ENCODE results near the gene AOAH. TPM values are rescaled to one million over a fixed set of nuclear protein-coding genes. Genes with fewer than 3 reads are reported as not detected.
"Not testable (repeated sequence)": the region's sequence is repeated elsewhere in the genome, so short reads cannot be mapped to it uniquely, and the experiment has no call there.

Gene AOAH
- total RNA-seq, 1 donor from 2014 or later = 0.40 TPM

DNA sequence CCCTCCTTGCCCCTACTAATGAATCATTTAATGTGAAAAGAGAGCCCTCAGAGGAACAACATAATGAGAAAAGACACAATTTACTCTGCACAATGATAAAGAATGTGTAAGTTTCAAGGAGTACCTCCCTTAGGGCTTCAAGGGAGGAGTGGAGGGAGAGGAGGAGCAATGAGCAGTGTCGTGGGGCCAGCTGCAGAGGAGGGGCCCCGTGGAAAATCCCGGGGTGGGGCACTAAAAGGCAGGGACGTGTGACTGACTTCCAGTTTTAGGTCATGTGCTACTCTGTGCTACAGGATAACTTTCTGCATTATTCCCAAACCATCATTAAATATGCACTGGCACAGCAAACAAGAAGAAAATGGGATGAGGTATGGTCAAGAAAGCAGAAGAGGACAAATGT, 226.5 kb downstream of the AOAH start:
- Mint-ChIP-seq H3K36me3 (peaks cover 7% of the 10 kb centered on the region), H3K27me3 (ENCODE audit: low read depth) (no peaks in the 10 kb centered on the region), H3K9me3 (peaks cover 23% of the 10 kb centered on the region), H3K4me1 (peaks cover 10% of the 10 kb centered on the region), H3K4me3 (no peak overlapping the region), H3K27ac (no peak overlapping the region)
- TF ChIP-seq, protein P1, sequence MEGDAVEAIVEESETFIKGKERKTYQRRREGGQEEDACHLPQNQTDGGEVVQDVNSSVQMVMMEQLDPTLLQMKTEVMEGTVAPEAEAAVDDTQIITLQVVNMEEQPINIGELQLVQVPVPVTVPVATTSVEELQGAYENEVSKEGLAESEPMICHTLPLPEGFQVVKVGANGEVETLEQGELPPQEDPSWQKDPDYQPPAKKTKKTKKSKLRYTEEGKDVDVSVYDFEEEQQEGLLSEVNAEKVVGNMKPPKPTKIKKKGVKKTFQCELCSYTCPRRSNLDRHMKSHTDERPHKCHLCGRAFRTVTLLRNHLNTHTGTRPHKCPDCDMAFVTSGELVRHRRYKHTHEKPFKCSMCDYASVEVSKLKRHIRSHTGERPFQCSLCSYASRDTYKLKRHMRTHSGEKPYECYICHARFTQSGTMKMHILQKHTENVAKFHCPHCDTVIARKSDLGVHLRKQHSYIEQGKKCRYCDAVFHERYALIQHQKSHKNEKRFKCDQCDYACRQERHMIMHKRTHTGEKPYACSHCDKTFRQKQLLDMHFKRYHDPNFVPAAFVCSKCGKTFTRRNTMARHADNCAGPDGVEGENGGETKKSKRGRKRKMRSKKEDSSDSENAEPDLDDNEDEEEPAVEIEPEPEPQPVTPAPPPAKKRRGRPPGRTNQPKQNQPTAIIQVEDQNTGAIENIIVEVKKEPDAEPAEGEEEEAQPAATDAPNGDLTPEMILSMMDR (IDR thresholded peaks at IDR 0.05; ENCODE audit: unreplicated experiment) = no peak
- no peak for DNase-seq (ENCODE audit: low spot score in 2 of 2, unreplicated experiment in 2 of 2)

DNA sequence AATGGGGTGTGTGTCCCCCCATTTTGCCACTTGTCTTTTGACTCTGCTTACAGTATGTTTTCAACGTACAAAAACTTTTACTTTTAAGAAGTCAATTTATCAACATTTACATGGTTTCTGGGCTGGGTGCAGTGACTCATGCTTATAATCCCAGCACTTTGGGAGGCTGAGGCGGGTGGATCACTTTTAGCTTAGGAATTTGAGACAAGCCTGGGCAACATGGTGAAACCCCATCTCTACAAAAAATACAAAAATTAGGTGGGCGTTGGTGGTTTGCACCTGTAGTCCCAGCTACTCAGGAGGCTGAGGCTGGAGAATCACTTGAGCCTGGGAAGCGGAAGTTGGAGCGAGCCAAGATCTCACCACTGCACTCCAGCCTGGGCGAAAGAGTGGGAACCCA, 227.1 kb downstream of the AOAH start:
- H3K4me3 Mint-ChIP-seq; H3K4me1 Mint-ChIP-seq; H3K36me3 Mint-ChIP-seq; DNase-seq (ENCODE audit: low spot score in 2 of 2, unreplicated experiment in 2 of 2); H3K27me3 Mint-ChIP-seq (ENCODE audit: low read depth): not testable (repeated sequence)
- peak overlapping the region; percentile 62 for H3K27ac Mint-ChIP-seq
- peaks cover 23% of the 10 kb centered on the region for H3K9me3 Mint-ChIP-seq

DNA sequence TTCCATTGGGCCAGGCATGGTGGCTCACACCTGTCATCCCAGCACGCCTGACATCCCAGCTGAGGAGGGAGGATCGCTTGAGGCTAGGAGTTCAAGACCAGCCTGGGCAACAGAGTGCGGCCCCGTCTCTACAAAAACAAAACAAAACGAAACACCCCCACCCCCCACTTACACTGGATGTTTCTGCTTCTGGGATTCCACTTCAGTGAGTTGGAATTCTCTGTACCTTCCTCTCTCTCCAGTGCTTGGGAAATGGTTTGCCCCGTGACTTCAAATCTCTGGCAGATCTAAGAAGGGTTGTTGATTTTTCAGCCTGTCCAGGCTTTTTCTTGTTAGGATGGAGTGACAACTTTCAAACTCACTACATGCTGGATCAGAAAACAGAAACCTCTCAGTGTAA, 227.7 kb downstream of the AOAH start:
- no peak for DNase-seq (ENCODE audit: low spot score in 2 of 2, unreplicated experiment in 2 of 2)
- H3K4me3 Mint-ChIP-seq = no peak overlapping the region
- H3K9me3 Mint-ChIP-seq = peaks cover 28% of the 10 kb centered on the region
- H3K36me3 Mint-ChIP-seq = peaks cover 11% of the 10 kb centered on the region
- no peak overlapping the region for H3K27ac Mint-ChIP-seq
- H3K27me3 Mint-ChIP-seq (ENCODE audit: low read depth) = no peaks in the 10 kb centered on the region
- TF ChIP-seq, protein P1 (IDR thresholded peaks at IDR 0.05; ENCODE audit: unreplicated experiment) = no peak
- peaks cover 10% of the 10 kb centered on the region for H3K4me1 Mint-ChIP-seq

DNA sequence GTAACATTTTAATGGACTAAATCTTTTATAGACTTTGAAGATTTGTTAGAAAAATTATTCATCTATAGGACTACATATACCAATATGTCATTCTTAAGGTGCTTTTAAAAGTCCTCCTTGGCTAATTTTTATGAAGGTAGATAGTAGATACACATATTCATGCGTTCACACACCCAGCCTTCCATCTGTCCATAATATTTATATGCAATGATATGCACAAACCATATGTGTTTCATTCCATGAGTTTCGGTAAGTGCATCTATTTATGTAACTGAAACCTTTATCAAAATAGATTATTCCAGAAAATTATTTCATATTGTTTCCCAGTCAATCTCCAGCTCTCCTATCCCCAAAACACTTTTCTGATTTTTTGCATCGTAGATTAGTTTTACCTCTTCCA, 233.0 kb downstream of the AOAH start:
- Mint-ChIP-seq H3K4me3 (no peak overlapping the region), H3K27ac (no peak overlapping the region), H3K36me3 (peaks cover 17% of the 10 kb centered on the region), H3K9me3 (peaks cover 34% of the 10 kb centered on the region), H3K27me3 (ENCODE audit: low read depth) (no peaks in the 10 kb centered on the region), H3K4me1 (peaks cover 27% of the 10 kb centered on the region)
- DNase-seq (ENCODE audit: low spot score in 2 of 2, unreplicated experiment in 2 of 2) = no peak
- TF ChIP-seq, protein P1 (IDR thresholded peaks at IDR 0.05; ENCODE audit: unreplicated experiment) = no peak

DNA sequence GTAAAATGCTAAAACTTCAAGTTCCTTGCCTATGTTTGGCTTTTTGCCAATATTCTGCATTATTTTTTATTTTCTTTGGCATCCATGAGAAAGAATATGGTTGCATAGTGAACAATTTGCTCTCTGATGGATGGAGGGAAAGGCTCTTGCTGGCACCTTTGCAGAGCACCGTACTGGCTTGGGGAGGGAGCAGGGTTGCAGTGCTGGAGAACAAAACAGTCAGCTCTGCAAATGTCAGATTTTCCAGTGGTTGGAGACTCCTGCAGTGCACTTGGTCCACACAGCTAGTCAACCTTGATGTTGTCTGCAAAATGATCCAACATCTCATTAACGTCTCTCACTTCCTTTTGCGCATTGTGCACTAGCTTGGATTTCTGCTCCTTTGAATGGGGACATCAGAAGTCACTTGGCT, 233.9 kb downstream of the AOAH start:
- peaks cover 30% of the 10 kb centered on the region for H3K4me1 Mint-ChIP-seq
- peaks cover 15% of the 10 kb centered on the region for H3K36me3 Mint-ChIP-seq
- peak overlapping the region; percentile 44 for H3K27ac Mint-ChIP-seq
- H3K4me3 Mint-ChIP-seq = no peak overlapping the region
- peaks cover 28% of the 10 kb centered on the region for H3K9me3 Mint-ChIP-seq
- H3K27me3 Mint-ChIP-seq (ENCODE audit: low read depth) = no peaks in the 10 kb centered on the region
- TF ChIP-seq, protein P1 (IDR thresholded peaks at IDR 0.05; ENCODE audit: unreplicated experiment) = no peak
- DNase-seq (ENCODE audit: low spot score in 2 of 2, unreplicated experiment in 2 of 2) = no peak

DNA sequence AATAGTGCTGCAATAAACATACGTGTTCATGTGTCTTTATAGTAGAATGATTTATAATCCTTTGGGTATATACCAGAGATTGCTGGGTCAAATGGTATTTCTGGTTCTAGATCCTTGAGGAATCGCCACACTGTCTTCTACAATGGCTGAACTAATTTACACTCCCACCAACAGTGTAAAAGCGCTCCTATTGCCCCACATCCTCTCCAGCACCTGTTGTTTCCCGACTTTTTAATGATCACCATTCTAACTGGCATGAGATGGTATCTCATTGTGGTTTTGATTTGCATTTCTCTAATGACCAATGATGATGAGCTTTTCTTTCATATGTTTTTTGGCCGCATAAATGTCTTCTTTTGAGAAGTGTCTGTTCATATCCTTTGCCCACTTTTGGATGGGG, 235.6 kb downstream of the AOAH start:
- not testable (repeated sequence) for H3K27ac Mint-ChIP-seq; DNase-seq (ENCODE audit: low spot score in 2 of 2, unreplicated experiment in 2 of 2); H3K4me3 Mint-ChIP-seq; H3K27me3 Mint-ChIP-seq (ENCODE audit: low read depth)
- H3K36me3 Mint-ChIP-seq = peaks cover 10% of the 10 kb centered on the region
- peaks cover 37% of the 10 kb centered on the region for H3K4me1 Mint-ChIP-seq
- H3K9me3 Mint-ChIP-seq = peaks cover 17% of the 10 kb centered on the region

DNA sequence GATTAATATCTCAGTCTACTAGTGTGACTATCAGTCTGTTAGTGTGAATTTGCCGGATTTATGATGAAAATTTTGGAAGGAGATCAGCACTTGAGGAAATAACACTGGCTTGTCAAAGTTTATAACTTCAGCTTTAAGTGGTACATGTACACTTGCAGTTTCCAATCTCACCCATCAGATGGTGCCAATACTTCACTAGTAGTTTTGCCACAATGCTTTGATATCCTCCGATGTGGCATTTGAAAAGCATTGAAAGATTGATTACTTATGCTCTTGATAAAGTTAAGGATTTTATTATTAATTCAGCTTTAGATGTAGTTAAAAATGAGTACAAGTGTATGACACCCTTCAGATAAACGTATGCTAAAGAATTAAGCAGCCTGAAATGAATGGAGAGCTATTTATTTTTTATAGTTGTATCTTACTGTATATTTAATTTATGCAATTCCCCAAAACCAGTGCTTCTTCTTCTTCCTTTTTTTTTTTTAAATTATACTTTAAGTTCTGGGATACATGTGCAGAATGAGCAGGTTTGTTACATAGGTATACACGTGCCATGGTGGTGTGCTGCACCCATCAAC, 236.4 kb downstream of the AOAH start:
- H3K27me3 Mint-ChIP-seq (ENCODE audit: low read depth) = no peaks in the 10 kb centered on the region
- H3K4me1 Mint-ChIP-seq = peaks cover 37% of the 10 kb centered on the region
- no peak for DNase-seq (ENCODE audit: low spot score in 2 of 2, unreplicated experiment in 2 of 2)
- H3K9me3 Mint-ChIP-seq = peaks cover 16% of the 10 kb centered on the region
- no peak overlapping the region for H3K4me3 Mint-ChIP-seq
- TF ChIP-seq, protein P1 (IDR thresholded peaks at IDR 0.05; ENCODE audit: unreplicated experiment) = peak; percentile 58
- peaks cover 10% of the 10 kb centered on the region for H3K36me3 Mint-ChIP-seq
- no peak overlapping the region for H3K27ac Mint-ChIP-seq
